GM12892 (cell line): ENCODE results near the gene STRBP.

ENCODE experiments used
- POLR2AphosphoS5 ChIP-seq: IDR thresholded peaks from 2 replicates; pipeline ENCODE4 v1.6.1; 2011; ENCODE audit warnings: low read depth, low read length, control low read depth
- TAF1 ChIP-seq: IDR thresholded peaks from 2 replicates; pipeline ENCODE4 v1.6.1; 2011; ENCODE audit warnings: low read depth, mild to moderate bottlenecking, control low read depth, low read length, borderline replicate concordance

DNA sequence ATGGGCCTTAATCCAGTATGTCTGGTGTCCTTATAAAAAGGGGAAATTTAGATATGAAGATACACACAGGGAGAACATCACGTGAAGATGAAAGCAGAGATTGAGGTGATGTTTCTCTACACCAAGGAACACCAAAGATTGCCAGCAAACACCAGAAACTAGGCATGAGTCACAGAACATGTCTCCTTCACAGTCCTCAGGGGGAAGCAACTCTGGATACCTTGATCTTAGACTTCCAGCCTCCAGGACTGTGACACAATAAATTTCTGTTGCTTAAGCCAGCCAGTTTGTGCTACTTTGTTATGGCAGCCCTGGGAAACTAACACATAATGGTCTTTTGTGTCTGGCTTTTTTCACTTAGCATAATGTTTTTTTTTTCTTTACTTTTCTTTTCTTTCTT lies 41.2 kb upstream of the STRBP start:
- TF ChIP-seq POLR2AphosphoS5 (no peak), TAF1 (no peak)
